ENCODE data around the gene PCDH15. TPM values are rescaled to one million over a fixed set of nuclear protein-coding genes. Genes with fewer than 3 reads are reported as not detected.

Gene PCDH15
- total and polyA plus RNA-seq, 9 of the 15 experiments (the other 6 are each of a cell fraction or from before 2014, with no cell fraction given), result not detected

- no peak overlapping the region for H3K4me3 ChIP-seq
- H3K79me2 ChIP-seq (ENCODE audit: control insufficient read depth, insufficient read depth, low read length), result no peaks in the 10 kb centered on the region
- no peak overlapping the region for H3K27ac ChIP-seq (ENCODE audit: extremely low read depth, low read depth, low read length)
- DNase-seq (ENCODE audit: extremely low read depth in 1 of 4, low spot score in 3 of 4), result no peak
- no peaks in the 10 kb centered on the region for H3K9me1 ChIP-seq (ENCODE audit: control insufficient read depth, insufficient read depth, low read length)
- in situ Hi-C loops (cut with MboI) (no loop called here), intact Hi-C loops (cut with micrococcal nuclease) (no loop called here)
- no peaks in the 10 kb centered on the region for H3K4me1 ChIP-seq (replicated peaks in 1 of 2; ENCODE audit: control insufficient read depth in 2 of 2, insufficient read depth in 2 of 2, low read length in 2 of 2)
- no peak for FAIRE-seq
- no peaks in the 10 kb centered on the region for H3K9me3 ChIP-seq (replicated peaks; ENCODE audit: control insufficient read depth, insufficient read depth, low read depth, low read length)
- ChIA-PET CTCF (ENCODE audit: low intra/inter-chr PET ratio) (no interaction called here), POLR2A (no interaction called here)
- no peak for TF ChIP-seq ZNF347 (CRISPR knock-in tag; IDR thresholded peaks at IDR 0.05; ENCODE audit: low read depth)
- no peak for ATAC-seq
- H4K20me1 ChIP-seq (replicated peaks; ENCODE audit: control insufficient read depth, insufficient read depth, low read length), result no peaks in the 10 kb centered on the region
- BruUV-seq (replicated peaks), result no TSS peak
- H3K9ac ChIP-seq (ENCODE audit: insufficient read depth in 1 of 2, low read depth in 2 of 2, low read length in 2 of 2), result no peak overlapping the region
- H3K27me3 ChIP-seq (ENCODE audit: control insufficient read depth in 2 of 2, insufficient read depth in 2 of 2, low read length in 2 of 2), result no peaks in the 10 kb centered on the region
- H2AFZ ChIP-seq (ENCODE audit: low read depth, low read length), result no peak overlapping the region
- WGBS (ENCODE audit: insufficient coverage, low coverage, missing lambda C conversion rate), result 1% methylated on average over 3 of the region's 3 CpGs
- H3K36me3 ChIP-seq (ENCODE audit: control insufficient read depth, insufficient read depth, low read length), result no peaks in the 10 kb centered on the region
- H3K4me2 ChIP-seq (ENCODE audit: insufficient read depth, low read length), result no peak overlapping the region
These were observed 304.2 kb downstream of the PCDH15 start for GRCh38 chr10:54496852-54497251.

GRCh38 chr10:54487743-54488142, 313.3 kb downstream of the PCDH15 start:
- ATAC-seq (no peak), DNase-seq (ENCODE audit: extremely low read depth in 1 of 4, low spot score in 3 of 4) (no peak), FAIRE-seq (no peak)
- 0% methylated on average over 2 of the region's 2 CpGs for WGBS (ENCODE audit: insufficient coverage, low coverage, missing lambda C conversion rate)
- Histone ChIP-seq H3K9me1 (ENCODE audit: control insufficient read depth, insufficient read depth, low read length) (no peaks in the 10 kb centered on the region), H2AFZ (ENCODE audit: low read depth, low read length) (no peak overlapping the region), H3K9ac (ENCODE audit: insufficient read depth in 1 of 2, low read depth in 2 of 2, low read length in 2 of 2) (no peak overlapping the region), H3K4me3 (no peak overlapping the region), H3K36me3 (ENCODE audit: control insufficient read depth, insufficient read depth, low read length) (no peaks in the 10 kb centered on the region), H3K79me2 (ENCODE audit: control insufficient read depth, insufficient read depth, low read length) (no peaks in the 10 kb centered on the region), H3K4me2 (ENCODE audit: insufficient read depth, low read length) (no peak overlapping the region), H3K9me3 (replicated peaks; ENCODE audit: control insufficient read depth, insufficient read depth, low read depth, low read length) (no peaks in the 10 kb centered on the region), H3K4me1 (replicated peaks in 1 of 2; ENCODE audit: control insufficient read depth in 2 of 2, insufficient read depth in 2 of 2, low read length in 2 of 2) (no peaks in the 10 kb centered on the region), H3K27me3 (ENCODE audit: control insufficient read depth in 2 of 2, insufficient read depth in 2 of 2, low read length in 2 of 2) (no peaks in the 10 kb centered on the region), H4K20me1 (replicated peaks; ENCODE audit: control insufficient read depth, insufficient read depth, low read length) (no peaks in the 10 kb centered on the region), H3K27ac (ENCODE audit: extremely low read depth, low read depth, low read length) (no peak overlapping the region)
- ChIA-PET POLR2A (no interaction called here), CTCF (ENCODE audit: low intra/inter-chr PET ratio) (no interaction called here)
- in situ Hi-C loops (cut with MboI) (no loop called here), intact Hi-C loops (cut with micrococcal nuclease) (no loop called here)
- TF ChIP-seq MAFG (tag; conservative IDR thresholded peaks at IDR 0.05) (0 out of 2 replicates have a peak, but pooled peaks have one; percentile 19), RBFOX2 (IDR thresholded peaks at IDR 0.05; ENCODE audit: low read depth, low read length) (no peak), TFE3 (CRISPR knock-in tag; IDR thresholded peaks at IDR 0.05) (peak; percentile 92), C11orf30 (IDR thresholded peaks at IDR 0.05; ENCODE audit: low read depth) (0 out of 2 replicates have a peak, but pooled peaks have one; percentile 32), ZNF316 (IDR thresholded peaks at IDR 0.05) (peak; percentile 69), RAD51 (IDR thresholded peaks at IDR 0.05; ENCODE audit: borderline replicate concordance, low read depth) (peak; percentile 70), PBX2 (CRISPR knock-in tag; IDR thresholded peaks at IDR 0.05; ENCODE audit: low read depth) (no peak), PBX2 (tag; conservative IDR thresholded peaks at IDR 0.05; ENCODE audit: low read depth) (no peak), NR3C1 (CRISPR knock-in tag; IDR thresholded peaks at IDR 0.05) (no peak)
- BruUV-seq (replicated peaks), result no TSS peak

All from K562 (cell line).